Uterus (tissue), 4 donors: ENCODE measurements around the gene SCN3B. TPM values are rescaled to one million over a fixed set of nuclear protein-coding genes. Genes with fewer than 3 reads are reported as not detected.

ENCODE experiments used
- DNase-seq, 2 donors: peaks; one replicate each; pipeline ENCODE4 v3.0.0-alpha.2; 2019 to 2020
- H3K27ac ChIP-seq, 2 donors: fragments of 200-600 bp; sonication (generic); 1 replicate in 1 of 2; 2 replicates in 1 of 2; pipeline ENCODE4 v1.5.1; 2016 to 2018
- H3K27me3 ChIP-seq, 2 donors: fragments of 200-600 bp; sonication (generic); one replicate each; pipeline ENCODE4 v1.5.1; 2018 to 2019; ENCODE audit warnings: control low read depth in 1 of 2
- H3K36me3 ChIP-seq, 2 donors: fragments of 200-600 bp; sonication (generic); one replicate each; pipeline ENCODE4 v1.5.1; 2019; ENCODE audit warnings: control low read depth in 1 of 2
- H3K4me1 ChIP-seq, 2 donors: fragments of 200-600 bp; sonication (generic); one replicate each; pipeline ENCODE4 v1.5.1; 2018 to 2019; ENCODE audit warnings: control low read depth in 1 of 2
- H3K4me3 ChIP-seq, 2 donors: fragments of 200-600 bp; sonication (generic); 1 replicate in 1 of 2; 2 replicates in 1 of 2; pipeline ENCODE4 v1.5.1; 2018 to 2019; ENCODE audit warnings: mild to moderate bottlenecking in 1 of 2
- H3K9me3 ChIP-seq, 2 donors: fragments of 200-600 bp; sonication (generic); one replicate each; pipeline ENCODE4 v1.5.1; 2019; ENCODE audit warnings: control low read depth in 1 of 2
- CTCF ChIP-seq, 4 experiments: fragments of 200-600 bp in 2 of 4; fragments of 450-650 bp in 2 of 4; sonication (generic) in 2 of 4; IDR thresholded peaks; one replicate each; pipeline ENCODE4 v1.5.1; 2016 to 2019; ENCODE audit warnings: antibody characterized with exemption in 4 of 4, mild to moderate bottlenecking in 2 of 4, moderate library complexity in 1 of 4
- POLR2A ChIP-seq, 2 donors: fragments of 450-650 bp; IDR thresholded peaks; one replicate each; pipeline ENCODE4 v1.6.1; 2016; ENCODE audit warnings: antibody characterized with exemption in 2 of 2, mild to moderate bottlenecking in 1 of 2, moderate library complexity in 1 of 2
- intact Hi-C: fragments of 100-400 bp; cut with DNase I; formaldehyde crosslinking; loops from one replicate; pipeline ENCODE4 v1.15.1; 2023; ENCODE audit warnings: low total_unique reads
- total RNA-seq, 4 donors: library from RNA; depleted of rRNA in 3 of 4; stranded (reverse); fragments of >200 nt in 3 of 4; gene quantifications; one replicate each; pipeline versions ENCODE4 v1.1.0 to v1.2.4, GENCODE V29; 2014 to 2023
- donor health status: DM: yes; HTN: yes; CAD: no.

The SCN3B gene
- total RNA-seq, 4 donors from 2014 or later: 0.51 to 2.8 (median 2.0) TPM

GRCh38 chr11:123650901-123651300, 3.5 kb downstream of the SCN3B start:
- intact Hi-C loops: no loop called here
- H3K9me3 ChIP-seq: no peaks in the 10 kb centered on the region
- peaks cover 0 to 6% of the 10 kb centered on the region in 2 donors for H3K4me1 ChIP-seq
- no peak overlapping the region for H3K4me3 ChIP-seq
- TF ChIP-seq CTCF (IDR thresholded peaks at IDR 0.05) (no peak), POLR2A (IDR thresholded peaks at IDR 0.05) (no peak)
- H3K27me3 ChIP-seq: no peaks in the 10 kb centered on the region
- no peak for DNase-seq
- no peaks in the 10 kb centered on the region for H3K36me3 ChIP-seq
- H3K27ac ChIP-seq: no peak overlapping the region

- intact Hi-C loops: no loop called here
- H3K4me1 ChIP-seq: no peaks in the 10 kb centered on the region
- no peaks in the 10 kb centered on the region for H3K9me3 ChIP-seq
- H3K27me3 ChIP-seq: no peaks in the 10 kb centered on the region
- no peak for TF ChIP-seq POLR2A (IDR thresholded peaks at IDR 0.05)
- no peak for TF ChIP-seq CTCF (IDR thresholded peaks at IDR 0.05)
- DNase-seq: no peak
- no peaks in the 10 kb centered on the region for H3K36me3 ChIP-seq
- H3K27ac ChIP-seq: no peak overlapping the region
- H3K4me3 ChIP-seq: no peak overlapping the region
These were observed 9.0 kb downstream of the SCN3B start for GRCh38 chr11:123645286-123645975.

GRCh38 chr11:123642435-123642834, 12.0 kb downstream of the SCN3B start:
- TF ChIP-seq POLR2A (IDR thresholded peaks at IDR 0.05) (no peak), CTCF (IDR thresholded peaks at IDR 0.05) (no peak)
- intact Hi-C loops: no loop called here
- H3K27ac ChIP-seq: no peak overlapping the region

GRCh38 chr11:123641495-123641840, 13.0 kb downstream of the SCN3B start:
- no peaks in the 10 kb centered on the region for H3K27me3 ChIP-seq
- H3K4me1 ChIP-seq: no peaks in the 10 kb centered on the region
- intact Hi-C loops: no loop called here
- H3K36me3 ChIP-seq: no peaks in the 10 kb centered on the region
- H3K4me3 ChIP-seq: no peak overlapping the region
- TF ChIP-seq CTCF (IDR thresholded peaks at IDR 0.05) (no peak), POLR2A (IDR thresholded peaks at IDR 0.05) (no peak)
- no peak for DNase-seq
- no peaks in the 10 kb centered on the region for H3K9me3 ChIP-seq
- no peak overlapping the region for H3K27ac ChIP-seq

More at GRCh38 chr11:123642435-123642834, 12.0 kb downstream of the SCN3B start:
- Histone ChIP-seq H3K36me3 (no peaks in the 10 kb centered on the region), H3K27me3 (no peaks in the 10 kb centered on the region), H3K4me3 (no peak overlapping the region), H3K9me3 (no peaks in the 10 kb centered on the region), H3K4me1 (no peaks in the 10 kb centered on the region)
- DNase-seq: no peak

GRCh38 chr11:123640677-123641494, 13.5 kb downstream of the SCN3B start:
- H3K27me3 ChIP-seq: no peaks in the 10 kb centered on the region
- H3K36me3 ChIP-seq: no peaks in the 10 kb centered on the region
- intact Hi-C loops: no loop called here
- H3K4me1 ChIP-seq: no peaks in the 10 kb centered on the region
- no peak overlapping the region for H3K27ac ChIP-seq
- DNase-seq: peak in 1 of 2 donors; percentile 28
- TF ChIP-seq CTCF (IDR thresholded peaks at IDR 0.05) (peak; percentile 42 to 58 (median 46)), POLR2A (IDR thresholded peaks at IDR 0.05) (no peak)
- H3K9me3 ChIP-seq: no peaks in the 10 kb centered on the region
- no peak overlapping the region for H3K4me3 ChIP-seq
